B cell (primary cell): ENCODE data around the gene HPRT1.

Experiments
- EZH2 ChIP-seq: IDR thresholded peaks from 2 replicates; pipeline ENCODE4 v1.6.1; 2012; ENCODE audit warnings: borderline replicate concordance, low read depth, mild to moderate bottlenecking, moderate library complexity, low read length; ENCODE audit not compliant: insufficient read depth, poor library complexity, severe bottlenecking
- TF ChIP-seq, protein P1 (sequence below): fragments of 200-600 bp; IDR thresholded peaks from one replicate; pipeline ENCODE4 v1.8.0; 2022; ENCODE audit warnings: antibody characterized with exemption, mild to moderate bottlenecking

DNA sequence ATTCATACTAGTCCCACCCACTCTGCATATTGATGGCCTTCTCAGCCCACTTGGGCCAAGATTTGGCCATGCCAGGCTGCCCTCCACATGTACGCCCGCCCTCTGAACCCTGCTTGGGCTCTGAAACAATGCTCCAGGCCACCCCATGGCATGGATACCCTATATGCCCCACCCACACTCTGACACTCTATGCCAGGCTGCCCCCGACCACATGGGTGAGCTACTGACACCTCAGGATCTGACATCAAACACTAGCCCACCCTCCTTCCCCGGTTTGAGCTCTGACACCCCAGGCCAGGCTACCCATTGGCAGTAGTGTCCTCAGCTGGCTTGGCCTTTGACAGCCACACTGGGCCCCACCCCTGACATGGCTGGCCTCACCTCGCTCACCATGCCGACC lies 69.5 kb downstream of the HPRT1 start:
- TF ChIP-seq, protein P1, sequence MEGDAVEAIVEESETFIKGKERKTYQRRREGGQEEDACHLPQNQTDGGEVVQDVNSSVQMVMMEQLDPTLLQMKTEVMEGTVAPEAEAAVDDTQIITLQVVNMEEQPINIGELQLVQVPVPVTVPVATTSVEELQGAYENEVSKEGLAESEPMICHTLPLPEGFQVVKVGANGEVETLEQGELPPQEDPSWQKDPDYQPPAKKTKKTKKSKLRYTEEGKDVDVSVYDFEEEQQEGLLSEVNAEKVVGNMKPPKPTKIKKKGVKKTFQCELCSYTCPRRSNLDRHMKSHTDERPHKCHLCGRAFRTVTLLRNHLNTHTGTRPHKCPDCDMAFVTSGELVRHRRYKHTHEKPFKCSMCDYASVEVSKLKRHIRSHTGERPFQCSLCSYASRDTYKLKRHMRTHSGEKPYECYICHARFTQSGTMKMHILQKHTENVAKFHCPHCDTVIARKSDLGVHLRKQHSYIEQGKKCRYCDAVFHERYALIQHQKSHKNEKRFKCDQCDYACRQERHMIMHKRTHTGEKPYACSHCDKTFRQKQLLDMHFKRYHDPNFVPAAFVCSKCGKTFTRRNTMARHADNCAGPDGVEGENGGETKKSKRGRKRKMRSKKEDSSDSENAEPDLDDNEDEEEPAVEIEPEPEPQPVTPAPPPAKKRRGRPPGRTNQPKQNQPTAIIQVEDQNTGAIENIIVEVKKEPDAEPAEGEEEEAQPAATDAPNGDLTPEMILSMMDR: no peak
- no peak for TF ChIP-seq EZH2
